ENCODE results near the gene SLIT3. TPM values are rescaled to one million over a fixed set of nuclear protein-coding genes. Genes with fewer than 3 reads are reported as not detected.

SLIT3 gene
- total and polyA plus RNA-seq, 2 experiments from 2014 or later, result 0.59 to 0.71 TPM

GRCh38 chr5:168893283-168893682 lies 407.7 kb downstream of the SLIT3 start:
- H3K27ac ChIP-seq (ENCODE audit: low read depth), result no peak overlapping the region
- no peaks in the 10 kb centered on the region for H3F3A ChIP-seq (replicated peaks; ENCODE audit: low read depth)
- no peaks in the 10 kb centered on the region for H3K9me2 ChIP-seq (ENCODE audit: insufficient read depth)
- peaks cover 3% of the 10 kb centered on the region for H3K27me3 Mint-ChIP-seq (ENCODE audit: insufficient read depth, low read depth, poor library complexity)
- H3K36me3 Mint-ChIP-seq (ENCODE audit: low read depth), result no peaks in the 10 kb centered on the region
- no peak overlapping the region for H3K4me2 ChIP-seq
- no peaks in the 10 kb centered on the region for H3K27me3 ChIP-seq (ENCODE audit: insufficient read depth)
- H3K27ac Mint-ChIP-seq, result no peak overlapping the region
- no peak for ATAC-seq
- H3K79me2 ChIP-seq (replicated peaks; ENCODE audit: insufficient read depth), result no peaks in the 10 kb centered on the region
- TF ChIP-seq, protein P1, sequence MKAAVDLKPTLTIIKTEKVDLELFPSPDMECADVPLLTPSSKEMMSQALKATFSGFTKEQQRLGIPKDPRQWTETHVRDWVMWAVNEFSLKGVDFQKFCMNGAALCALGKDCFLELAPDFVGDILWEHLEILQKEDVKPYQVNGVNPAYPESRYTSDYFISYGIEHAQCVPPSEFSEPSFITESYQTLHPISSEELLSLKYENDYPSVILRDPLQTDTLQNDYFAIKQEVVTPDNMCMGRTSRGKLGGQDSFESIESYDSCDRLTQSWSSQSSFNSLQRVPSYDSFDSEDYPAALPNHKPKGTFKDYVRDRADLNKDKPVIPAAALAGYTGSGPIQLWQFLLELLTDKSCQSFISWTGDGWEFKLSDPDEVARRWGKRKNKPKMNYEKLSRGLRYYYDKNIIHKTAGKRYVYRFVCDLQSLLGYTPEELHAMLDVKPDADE (IDR thresholded peaks at IDR 0.05), result no peak
- TF ChIP-seq ZNF331 (CRISPR knock-in tag; IDR thresholded peaks at IDR 0.05; ENCODE audit: low read depth), result no peak
- no peak for TF ChIP-seq STAT1 (IDR thresholded peaks at IDR 0.05; ENCODE audit: unreplicated experiment)
- TF ChIP-seq, protein P2, sequence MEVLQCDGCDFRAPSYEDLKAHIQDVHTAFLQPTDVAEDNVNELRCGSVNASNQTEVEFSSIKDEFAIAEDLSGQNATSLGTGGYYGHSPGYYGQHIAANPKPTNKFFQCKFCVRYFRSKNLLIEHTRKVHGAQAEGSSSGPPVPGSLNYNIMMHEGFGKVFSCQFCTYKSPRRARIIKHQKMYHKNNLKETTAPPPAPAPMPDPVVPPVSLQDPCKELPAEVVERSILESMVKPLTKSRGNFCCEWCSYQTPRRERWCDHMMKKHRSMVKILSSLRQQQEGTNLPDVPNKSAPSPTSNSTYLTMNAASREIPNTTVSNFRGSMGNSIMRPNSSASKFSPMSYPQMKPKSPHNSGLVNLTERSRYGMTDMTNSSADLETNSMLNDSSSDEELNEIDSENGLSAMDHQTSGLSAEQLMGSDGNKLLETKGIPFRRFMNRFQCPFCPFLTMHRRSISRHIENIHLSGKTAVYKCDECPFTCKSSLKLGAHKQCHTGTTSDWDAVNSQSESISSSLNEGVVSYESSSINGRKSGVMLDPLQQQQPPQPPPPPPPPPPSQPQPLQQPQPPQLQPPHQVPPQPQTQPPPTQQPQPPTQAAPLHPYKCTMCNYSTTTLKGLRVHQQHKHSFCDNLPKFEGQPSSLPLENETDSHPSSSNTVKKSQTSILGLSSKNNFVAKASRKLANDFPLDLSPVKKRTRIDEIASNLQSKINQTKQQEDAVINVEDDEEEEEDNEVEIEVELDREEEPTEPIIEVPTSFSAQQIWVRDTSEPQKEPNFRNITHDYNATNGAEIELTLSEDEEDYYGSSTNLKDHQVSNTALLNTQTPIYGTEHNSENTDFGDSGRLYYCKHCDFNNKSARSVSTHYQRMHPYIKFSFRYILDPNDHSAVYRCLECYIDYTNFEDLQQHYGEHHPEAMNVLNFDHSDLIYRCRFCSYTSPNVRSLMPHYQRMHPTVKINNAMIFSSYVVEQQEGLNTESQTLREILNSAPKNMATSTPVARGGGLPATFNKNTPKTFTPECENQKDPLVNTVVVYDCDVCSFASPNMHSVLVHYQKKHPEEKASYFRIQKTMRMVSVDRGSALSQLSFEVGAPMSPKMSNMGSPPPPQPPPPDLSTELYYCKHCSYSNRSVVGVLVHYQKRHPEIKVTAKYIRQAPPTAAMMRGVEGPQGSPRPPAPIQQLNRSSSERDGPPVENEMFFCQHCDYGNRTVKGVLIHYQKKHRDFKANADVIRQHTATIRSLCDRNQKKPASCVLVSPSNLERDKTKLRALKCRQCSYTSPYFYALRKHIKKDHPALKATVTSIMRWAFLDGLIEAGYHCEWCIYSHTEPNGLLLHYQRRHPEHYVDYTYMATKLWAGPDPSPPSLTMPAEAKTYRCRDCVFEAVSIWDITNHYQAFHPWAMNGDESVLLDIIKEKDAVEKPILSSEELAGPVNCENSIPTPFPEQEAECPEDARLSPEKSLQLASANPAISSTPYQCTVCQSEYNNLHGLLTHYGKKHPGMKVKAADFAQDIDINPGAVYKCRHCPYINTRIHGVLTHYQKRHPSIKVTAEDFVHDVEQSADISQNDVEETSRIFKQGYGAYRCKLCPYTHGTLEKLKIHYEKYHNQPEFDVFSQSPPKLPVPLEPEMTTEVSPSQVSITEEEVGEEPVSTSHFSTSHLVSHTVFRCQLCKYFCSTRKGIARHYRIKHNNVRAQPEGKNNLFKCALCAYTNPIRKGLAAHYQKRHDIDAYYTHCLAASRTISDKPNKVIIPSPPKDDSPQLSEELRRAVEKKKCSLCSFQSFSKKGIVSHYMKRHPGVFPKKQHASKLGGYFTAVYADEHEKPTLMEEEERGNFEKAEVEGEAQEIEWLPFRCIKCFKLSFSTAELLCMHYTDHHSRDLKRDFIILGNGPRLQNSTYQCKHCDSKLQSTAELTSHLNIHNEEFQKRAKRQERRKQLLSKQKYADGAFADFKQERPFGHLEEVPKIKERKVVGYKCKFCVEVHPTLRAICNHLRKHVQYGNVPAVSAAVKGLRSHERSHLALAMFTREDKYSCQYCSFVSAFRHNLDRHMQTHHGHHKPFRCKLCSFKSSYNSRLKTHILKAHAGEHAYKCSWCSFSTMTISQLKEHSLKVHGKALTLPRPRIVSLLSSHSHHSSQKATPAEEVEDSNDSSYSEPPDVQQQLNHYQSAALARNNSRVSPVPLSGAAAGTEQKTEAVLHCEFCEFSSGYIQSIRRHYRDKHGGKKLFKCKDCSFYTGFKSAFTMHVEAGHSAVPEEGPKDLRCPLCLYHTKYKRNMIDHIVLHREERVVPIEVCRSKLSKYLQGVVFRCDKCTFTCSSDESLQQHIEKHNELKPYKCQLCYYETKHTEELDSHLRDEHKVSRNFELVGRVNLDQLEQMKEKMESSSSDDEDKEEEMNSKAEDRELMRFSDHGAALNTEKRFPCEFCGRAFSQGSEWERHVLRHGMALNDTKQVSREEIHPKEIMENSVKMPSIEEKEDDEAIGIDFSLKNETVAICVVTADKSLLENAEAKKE (CRISPR knock-in tag; IDR thresholded peaks at IDR 0.05), result no peak
- TF ChIP-seq REST (IDR thresholded peaks at IDR 0.05; ENCODE audit: unreplicated experiment), result no peak
- no peak for TF ChIP-seq CREB1 (CRISPR knock-in tag; IDR thresholded peaks at IDR 0.05; ENCODE audit: low read depth)
- TF ChIP-seq ZNF114 (CRISPR knock-in tag; IDR thresholded peaks at IDR 0.05), result no peak
- no peak overlapping the region for H3K4me3 ChIP-seq
- H3K4me1 ChIP-seq (ENCODE audit: insufficient read depth), result no peaks in the 10 kb centered on the region
- peaks cover 11% of the 10 kb centered on the region; the same call in 2 of the 3 replicates for H3K4me1 Mint-ChIP-seq
- H3K9me3 Mint-ChIP-seq, result no peaks in the 10 kb centered on the region
- H3K36me3 ChIP-seq (ENCODE audit: insufficient read depth), result no peaks in the 10 kb centered on the region
- no peak overlapping the region for H3K4me3 Mint-ChIP-seq
- no peak for DNase-seq (ENCODE audit: low spot score)
- no peak overlapping the region for H2AFZ ChIP-seq
- H4K20me1 ChIP-seq (replicated peaks; ENCODE audit: insufficient read depth), result no peaks in the 10 kb centered on the region

Data from GM23338 (cell line).